NCI-H345 (cell line): ENCODE measurements around the gene TUFT1.
A peak's percentile ranks its signal among the peaks of the same experiment; 100 is the strongest.

Experiments
- DNase-seq: peaks from one replicate; lab custom pipeline; 2025; lab: John Stamatoyannopoulos, UW

Gene TUFT1

GRCh38 chr1:151540021-151540981 lies at the start of gene TUFT1:
Gene TUFT1 (plus strand): TSS chr1:151540309. CDS start chr1:151540367, 58 bp downstream.
- DNase-seq, result peak; percentile 100

DNA sequence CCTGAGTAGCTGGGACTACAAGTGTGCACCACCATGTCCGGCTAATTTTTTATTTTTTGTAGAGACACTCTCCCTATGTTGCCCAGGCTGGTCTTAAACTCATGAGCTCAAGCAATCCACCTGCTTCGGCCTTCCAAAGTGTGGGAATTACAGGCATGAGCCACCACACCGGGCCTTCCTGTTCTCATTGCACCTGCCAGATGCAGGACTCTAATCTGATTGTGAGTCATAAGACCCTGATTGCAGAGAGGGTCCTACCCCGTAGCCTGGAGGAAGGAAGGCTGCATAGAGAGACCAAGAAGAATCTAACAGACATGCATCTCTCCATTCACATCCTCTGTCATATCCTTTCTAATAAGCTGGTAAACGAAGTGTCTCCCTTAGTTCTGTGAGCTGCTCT lies 48.5 kb upstream of the TUFT1 start:
- no peak for DNase-seq

DNA sequence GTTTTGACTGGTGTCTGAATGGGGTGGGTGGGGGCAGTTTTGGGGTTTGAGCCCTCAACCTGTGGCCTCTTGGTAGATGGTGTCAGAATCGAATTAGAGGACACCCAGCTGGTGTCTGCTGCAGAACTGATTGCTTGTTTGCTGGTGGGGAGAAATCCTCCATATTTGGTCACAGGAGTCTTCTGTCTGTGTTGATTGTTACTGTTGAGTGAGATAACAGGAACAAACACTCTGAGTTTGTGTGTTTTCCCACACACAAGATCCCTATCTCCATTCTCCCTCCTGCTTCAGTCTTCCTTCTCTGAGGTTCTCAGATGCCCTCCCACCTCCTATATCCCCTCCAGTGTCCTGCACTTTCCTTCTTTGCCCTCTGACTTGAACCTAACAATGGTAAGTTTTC lies 48.0 kb upstream of the TUFT1 start:
- DNase-seq, result no peak

DNA sequence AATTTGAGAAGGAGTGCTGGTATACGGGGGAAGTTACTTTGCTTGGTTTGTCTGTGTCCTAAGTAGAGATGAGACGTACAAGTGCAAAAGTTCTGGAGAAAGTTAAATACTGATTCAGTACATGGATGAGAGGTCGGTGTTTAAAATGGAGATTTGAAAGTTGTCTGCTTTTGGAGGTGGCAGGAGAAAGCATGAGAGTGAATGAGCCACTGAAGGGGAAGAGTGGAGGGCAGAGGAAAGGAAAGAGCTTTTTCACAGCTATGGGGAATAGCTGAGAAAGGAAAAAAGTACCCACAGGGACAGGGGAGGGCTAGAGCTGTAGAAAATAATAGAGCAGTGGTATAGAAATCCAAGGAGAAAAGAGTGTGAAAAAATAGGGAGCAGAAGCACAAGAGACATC lies 47.1 kb upstream of the TUFT1 start:
- DNase-seq, result no peak

DNA sequence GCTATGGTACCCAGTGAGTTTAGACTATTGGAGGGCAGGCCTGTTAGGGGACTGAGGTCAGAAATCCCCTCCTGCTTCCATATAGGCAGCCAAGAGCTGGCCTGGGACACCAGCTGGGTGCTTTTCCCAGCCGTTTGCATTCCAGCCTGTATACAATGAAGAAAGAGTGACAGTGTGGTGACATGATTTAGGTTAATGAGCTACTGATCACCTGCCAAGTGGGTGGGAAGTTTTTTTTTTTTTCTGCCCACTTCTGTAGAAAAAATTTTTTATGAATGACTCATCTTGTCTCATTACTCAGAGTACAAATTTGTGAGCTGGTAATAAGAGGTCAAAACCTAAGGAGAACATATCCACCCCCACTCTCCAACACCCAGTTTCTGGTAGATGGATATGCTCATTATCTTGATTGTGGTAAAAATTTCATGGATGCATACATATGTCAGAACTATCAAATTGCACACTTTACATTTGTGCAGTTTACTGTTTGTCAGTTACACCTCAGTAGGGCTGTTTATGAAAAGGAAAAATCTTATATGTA lies 45.3 kb upstream of the TUFT1 start:
- no peak for DNase-seq

- no peak for DNase-seq
These were observed 44.8 kb upstream of the TUFT1 start for GRCh38 chr1:151495316-151495715.

GRCh38 chr1:151499365-151499764 lies 40.7 kb upstream of the TUFT1 start:
- no peak for DNase-seq

DNA sequence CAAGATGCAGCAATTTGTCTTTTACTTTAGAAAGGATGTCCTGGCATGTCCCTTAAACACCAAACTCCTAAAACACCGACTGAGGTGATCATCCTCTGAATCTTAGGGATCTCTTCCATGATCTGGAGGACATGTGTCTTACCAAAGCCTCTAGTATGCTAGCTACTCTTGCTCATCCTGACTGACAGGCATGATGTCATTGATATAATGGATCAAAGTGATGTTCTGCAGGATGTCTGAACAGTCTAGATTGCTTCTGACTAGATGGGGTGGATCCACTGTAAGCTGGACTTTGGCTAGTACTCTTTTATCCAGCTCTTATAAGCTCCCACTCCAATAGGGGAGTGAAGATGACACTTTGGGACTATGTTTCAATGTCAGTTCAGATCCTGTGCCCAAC lies 40.2 kb upstream of the TUFT1 start:
- DNase-seq, result no peak

GRCh38 chr1:151501474-151501873 lies 38.6 kb upstream of the TUFT1 start:
- DNase-seq, result no peak

- DNase-seq, result no peak
These were observed 37.9 kb upstream of the TUFT1 start for GRCh38 chr1:151502035-151502700.

DNA sequence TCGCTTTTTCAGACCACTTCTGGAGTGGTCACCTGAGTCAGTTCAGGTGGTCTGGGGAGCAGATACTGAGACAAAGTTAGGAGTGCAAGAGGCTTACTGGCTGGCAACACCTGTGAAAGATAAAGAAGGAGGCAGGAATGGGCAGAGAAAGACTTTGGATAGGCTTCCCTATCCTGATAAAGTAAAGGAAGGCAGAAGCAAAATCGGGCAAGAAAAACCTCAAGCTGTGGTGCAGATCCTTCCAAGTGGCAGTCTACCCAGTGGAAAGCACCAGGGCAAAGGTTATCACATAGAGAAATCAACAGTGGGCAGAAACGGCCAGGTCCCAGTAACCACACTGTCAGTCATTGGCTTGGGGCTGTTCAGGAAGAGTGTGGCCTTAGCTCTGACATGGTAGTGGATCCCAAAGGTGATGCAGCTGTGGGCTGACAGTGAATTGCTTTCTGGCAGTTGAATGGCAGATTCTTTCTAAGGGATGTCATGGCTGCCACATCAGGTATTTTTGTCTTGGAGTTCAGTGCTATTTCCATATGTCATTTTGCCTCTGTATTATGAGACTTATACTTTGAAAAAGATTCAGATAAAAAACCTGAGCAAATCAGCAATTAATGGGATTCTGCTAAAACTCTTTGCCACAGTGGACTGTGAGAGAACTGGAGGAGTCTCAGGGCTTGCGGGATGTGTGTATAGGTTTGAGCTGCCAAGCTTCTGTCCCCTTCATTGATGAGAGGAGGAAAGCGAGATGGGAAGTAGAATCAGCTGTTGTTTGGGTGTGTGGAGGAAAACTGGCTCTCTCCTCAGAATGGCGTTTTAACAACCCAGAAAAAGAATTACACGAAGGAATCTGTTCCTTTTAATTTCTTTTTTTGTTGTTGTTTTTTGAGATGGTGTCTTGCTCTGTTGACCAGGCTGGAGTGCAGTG lies 37.0 kb upstream of the TUFT1 start:
- no peak for DNase-seq

- no peak for DNase-seq
These were observed 35.9 kb upstream of the TUFT1 start for GRCh38 chr1:151504252-151504651.

GRCh38 chr1:151504759-151505158 lies 35.4 kb upstream of the TUFT1 start:
- DNase-seq, result no peak

- DNase-seq, result no peak
These were observed 31.3 kb upstream of the TUFT1 start for GRCh38 chr1:151508833-151509232.

- DNase-seq, result no peak
These were observed 30.6 kb upstream of the TUFT1 start for GRCh38 chr1:151509350-151510019.

DNA sequence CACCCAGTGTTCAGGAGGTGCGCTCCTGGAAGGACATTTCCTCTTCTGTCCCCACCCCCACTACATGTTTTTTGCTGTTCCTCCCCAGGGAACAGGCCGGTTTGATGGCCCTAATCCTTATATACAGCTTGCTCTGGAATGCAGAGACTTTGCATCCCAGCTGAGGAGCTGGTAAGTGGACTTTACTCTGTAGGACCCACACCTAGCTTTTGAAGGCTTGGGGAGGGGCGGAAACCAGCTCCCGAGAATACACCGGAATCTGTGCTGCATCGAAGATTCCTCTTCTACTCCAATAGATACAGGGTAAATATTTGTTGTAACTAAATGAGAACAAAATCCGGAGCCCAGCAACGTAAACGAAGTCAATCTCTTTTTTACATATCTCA lies 30.1 kb upstream of the TUFT1 start:
- DNase-seq, result no peak

GRCh38 chr1:151510614-151510956 lies 29.5 kb upstream of the TUFT1 start:
- no peak for DNase-seq

- peak; percentile 100 for DNase-seq
These were observed 29.0 kb upstream of the TUFT1 start, which contains the start of gene CGN for GRCh38 chr1:151510957-151511635. Gene CGN (plus strand): TSS chr1:151511387. CDS start chr1:151518520, 7,133 bp downstream.

- DNase-seq, result peak; percentile 67
These were observed 28.4 kb upstream of the TUFT1 start for GRCh38 chr1:151511636-151512215.

GRCh38 chr1:151512326-151512725 lies 27.8 kb upstream of the TUFT1 start:
- no peak for DNase-seq
